Loucy (cell line): Measurements from ENCODE around the gene PLCG2.

ENCODE experiments used
- H2AFZ ChIP-seq: fragments of 200-600 bp; sonication (generic); 2 replicates; pipeline ENCODE4 v1.6.0; 2016; ENCODE audit warnings: antibody characterized with exemption, mild to moderate bottlenecking, low read length, moderate library complexity
- H3F3A ChIP-seq: fragments of 200-600 bp; 2 replicates; pipeline ENCODE4 v1.6.0; 2016; ENCODE audit warnings: antibody characterized with exemption, low read depth, mild to moderate bottlenecking
- H3K27me3 ChIP-seq: fragments of 200-600 bp; sonication (generic); 2 replicates; pipeline ENCODE4 v1.6.1; 2014; ENCODE audit warnings: low read length, mild to moderate bottlenecking; ENCODE audit not compliant: insufficient read depth, poor library complexity, severe bottlenecking
- H3K36me3 ChIP-seq: fragments of 200-600 bp; sonication (generic); 2 replicates; pipeline ENCODE4 v1.6.1; 2016; ENCODE audit warnings: low read length; ENCODE audit not compliant: insufficient read depth
- H3K4me1 ChIP-seq: fragments of 200-600 bp; sonication (generic); 2 replicates; pipeline ENCODE4 v1.5.1; 2014; ENCODE audit warnings: low read length, mild to moderate bottlenecking; ENCODE audit not compliant: insufficient read depth, poor library complexity, severe bottlenecking
- H3K4me2 ChIP-seq: fragments of 200-600 bp; sonication (generic); 2 replicates; pipeline ENCODE4 v1.6.0; 2014; ENCODE audit warnings: antibody characterized with exemption, low read length, low read depth, mild to moderate bottlenecking; ENCODE audit not compliant: poor library complexity, severe bottlenecking
- H3K4me3 ChIP-seq: fragments of 200-600 bp; sonication (generic); 2 replicates; pipeline ENCODE4 v1.5.1; 2014; ENCODE audit warnings: low read length, mild to moderate bottlenecking, mixed read lengths; ENCODE audit not compliant: poor library complexity, severe bottlenecking
- H3K79me2 ChIP-seq: fragments of 200-600 bp; sonication (generic); 2 replicates; pipeline ENCODE4 v1.6.1; 2014; ENCODE audit warnings: low read length; ENCODE audit not compliant: insufficient read depth
- H3K9ac ChIP-seq: fragments of 200-600 bp; sonication (generic); 2 replicates; pipeline ENCODE4 v1.6.0; 2014; ENCODE audit warnings: mild to moderate bottlenecking, low read depth, low read length, moderate library complexity; ENCODE audit not compliant: poor library complexity, severe bottlenecking
- H3K9me2 ChIP-seq: fragments of 200-600 bp; sonication (generic); replicated peaks from 2 replicates; pipeline ENCODE4 v1.6.1; 2016; ENCODE audit warnings: low read depth, low read length, mixed read lengths
- H3K9me3 ChIP-seq: fragments of 200-600 bp; sonication (generic); 2 replicates; pipeline ENCODE4 v1.6.1; 2014; ENCODE audit warnings: mild to moderate bottlenecking, antibody characterized with exemption, low read length, low read depth; ENCODE audit not compliant: insufficient read depth
- H4K20me1 ChIP-seq: fragments of 200-600 bp; sonication (generic); 2 replicates; pipeline ENCODE4 v1.6.0; 2014; ENCODE audit warnings: antibody characterized with exemption, low read length, mild to moderate bottlenecking; ENCODE audit not compliant: insufficient read depth, poor library complexity, severe bottlenecking
- EZH2phosphoT487 ChIP-seq: fragments of 200-600 bp; IDR thresholded peaks from 2 replicates; pipeline ENCODE4 v1.6.1; 2018; ENCODE audit warnings: antibody characterized with exemption, mild to moderate bottlenecking, moderate library complexity, borderline replicate concordance
- TF ChIP-seq, protein P1 (sequence below): fragments of 200-600 bp; sonication (generic); conservative IDR thresholded peaks from 2 replicates; pipeline ENCODE4 v1.5.1; 2014; ENCODE audit warnings: mild to moderate bottlenecking, antibody characterized with exemption, low read length

The PLCG2 gene

DNA sequence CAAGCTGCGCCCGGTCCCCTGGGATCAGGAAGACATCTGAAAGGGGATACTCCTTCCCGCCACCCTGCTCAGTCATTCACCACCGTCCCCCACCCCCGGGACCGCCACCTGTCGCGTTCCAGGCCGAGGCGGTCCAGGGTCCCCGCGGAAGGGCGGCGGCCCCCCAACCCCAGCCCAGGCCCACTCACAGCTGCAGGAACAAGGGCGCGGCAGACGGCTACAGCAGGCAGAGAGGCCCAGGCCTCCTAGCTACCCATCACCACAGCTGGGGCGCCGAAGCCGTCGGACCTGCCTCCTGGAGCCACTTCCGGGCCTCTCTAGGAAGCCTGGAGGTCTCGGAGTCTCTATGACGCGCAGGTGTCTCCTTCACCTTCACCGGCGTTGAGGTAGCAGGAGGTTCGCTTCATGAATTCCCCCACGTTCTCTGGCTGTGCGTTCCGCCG, 232.1 kb downstream of the PLCG2 start, which contains the start of gene SDR42E1:
SDR42E1 (minus strand) TSS at position 272 of the 443 bp plus-strand sequence. CDS start 10,612 bp downstream, outside the sequence.
- Histone ChIP-seq H3K9me3 (peaks cover 22% of the 10 kb centered on the region; the same call in 1 of the 2 replicates), H3F3A (no peaks in the 10 kb centered on the region), H3K9me2 (no peaks in the 10 kb centered on the region), H3K9ac (no peak within 1 kb of the TSS), H4K20me1 (no peaks in the 10 kb centered on the region), H3K27me3 (no peaks in the 10 kb centered on the region), H3K4me3 (no peak within 1 kb of the TSS), H3K79me2 (no peaks in the 10 kb centered on the region), H3K4me1 (no peaks in the 10 kb centered on the region), H3K36me3 (no peaks in the 10 kb centered on the region), H3K4me2 (no peak within 1 kb of the TSS), H2AFZ (no peak within 1 kb of the TSS)
- TF ChIP-seq EZH2phosphoT487: no peak
- TF ChIP-seq, protein P1, sequence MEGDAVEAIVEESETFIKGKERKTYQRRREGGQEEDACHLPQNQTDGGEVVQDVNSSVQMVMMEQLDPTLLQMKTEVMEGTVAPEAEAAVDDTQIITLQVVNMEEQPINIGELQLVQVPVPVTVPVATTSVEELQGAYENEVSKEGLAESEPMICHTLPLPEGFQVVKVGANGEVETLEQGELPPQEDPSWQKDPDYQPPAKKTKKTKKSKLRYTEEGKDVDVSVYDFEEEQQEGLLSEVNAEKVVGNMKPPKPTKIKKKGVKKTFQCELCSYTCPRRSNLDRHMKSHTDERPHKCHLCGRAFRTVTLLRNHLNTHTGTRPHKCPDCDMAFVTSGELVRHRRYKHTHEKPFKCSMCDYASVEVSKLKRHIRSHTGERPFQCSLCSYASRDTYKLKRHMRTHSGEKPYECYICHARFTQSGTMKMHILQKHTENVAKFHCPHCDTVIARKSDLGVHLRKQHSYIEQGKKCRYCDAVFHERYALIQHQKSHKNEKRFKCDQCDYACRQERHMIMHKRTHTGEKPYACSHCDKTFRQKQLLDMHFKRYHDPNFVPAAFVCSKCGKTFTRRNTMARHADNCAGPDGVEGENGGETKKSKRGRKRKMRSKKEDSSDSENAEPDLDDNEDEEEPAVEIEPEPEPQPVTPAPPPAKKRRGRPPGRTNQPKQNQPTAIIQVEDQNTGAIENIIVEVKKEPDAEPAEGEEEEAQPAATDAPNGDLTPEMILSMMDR: no peak
